Measurements from ENCODE around the gene RSL1D1. TPM values are rescaled to one million over a fixed set of nuclear protein-coding genes. Genes with fewer than 3 reads are reported as not detected.

RSL1D1 gene
- polyA plus RNA-seq, 2 of the 4 experiments (the other 2 are of a cell fraction): 209 to 330 TPM

DNA sequence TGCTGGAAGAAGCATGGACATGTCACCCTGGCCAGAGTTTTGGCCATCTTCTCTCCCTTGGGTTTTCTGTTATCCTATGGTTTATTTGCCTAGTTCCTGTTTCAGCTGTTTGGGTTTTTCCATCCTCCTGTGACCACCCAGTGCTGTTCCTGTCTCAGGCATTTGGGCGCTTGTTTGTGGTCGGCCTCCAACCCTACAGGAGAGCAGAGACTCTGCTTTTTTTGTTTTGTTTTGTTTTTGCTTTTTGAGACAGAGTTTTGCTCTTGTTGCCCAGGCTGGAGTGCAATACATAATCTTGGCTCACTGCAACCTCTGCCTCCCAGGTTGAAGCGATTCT lies 51.0 kb downstream of the RSL1D1 start:
- peaks cover 23% of the 10 kb centered on the region for H3K4me1 ChIP-seq
- TF ChIP-seq RFX5 (IDR thresholded peaks at IDR 0.05): no peak
- no peak for TF ChIP-seq POLR2A (IDR thresholded peaks at IDR 0.05; ENCODE audit: low read length)
- no peak for TF ChIP-seq CHD4 (IDR thresholded peaks at IDR 0.05; ENCODE audit: borderline replicate concordance)
- TF ChIP-seq ATOH8 (CRISPR knock-in tag; IDR thresholded peaks at IDR 0.05; ENCODE audit: low read depth): no peak
- no peak for TF ChIP-seq CEBPB (IDR thresholded peaks at IDR 0.05)
- TF ChIP-seq ELK1 (IDR thresholded peaks at IDR 0.05; ENCODE audit: low read depth, low read length): no peak
- no peak for TF ChIP-seq NFE2L2 (conservative IDR thresholded peaks at IDR 0.05; ENCODE audit: low read length)
- no peak for TF ChIP-seq RNF2 (IDR thresholded peaks at IDR 0.05; ENCODE audit: borderline replicate concordance, low read depth)
- no peak for TF ChIP-seq EHMT2 (IDR thresholded peaks at IDR 0.05; ENCODE audit: low read depth)
- 93% methylated on average over 3 of the region's 3 CpGs for WGBS (ENCODE audit: missing lambda C conversion rate)
- H3K4me2 ChIP-seq: no peak overlapping the region
- no peak overlapping the region for H3K4me3 ChIP-seq
- no peak overlapping the region for H3K27ac ChIP-seq
- no peak for ATAC-seq
- no peaks in the 10 kb centered on the region for H3K9me3 ChIP-seq
- CTCF ChIA-PET: no interaction called here
- POLR2A ChIA-PET: no interaction called here
- FAIRE-seq: no peak
- DNase-seq (ENCODE audit: low read depth in 1 of 2, low spot score in 1 of 2): no peak

GRCh38 chr16:11799509-11800381 lies 51.6 kb downstream of the RSL1D1 start:
- POLR2A ChIA-PET: no interaction called here
- no peak overlapping the region for H3K4me2 ChIP-seq
- ATAC-seq (no peak), DNase-seq (ENCODE audit: low read depth in 1 of 2, low spot score in 1 of 2) (no peak), FAIRE-seq (no peak)
- TF ChIP-seq GATA3 (IDR thresholded peaks at IDR 0.05; ENCODE audit: borderline replicate concordance) (no peak), FOSB (CRISPR knock-in tag; IDR thresholded peaks at IDR 0.05) (no peak)
- H3K4me1 ChIP-seq: peaks cover 29% of the 10 kb centered on the region
- WGBS (ENCODE audit: missing lambda C conversion rate): 89% methylated on average over 14 of the region's 14 CpGs
- CTCF ChIA-PET: interaction anchor here (3.9 to 4.6 kb wide), 2 partner anchors 13 to 57 kb away, joined by 25 to 58 read pairs; partner anchors contain the start of gene TXNDC11
- no peak overlapping the region for H3K4me3 ChIP-seq
- H3K9me3 ChIP-seq: no peaks in the 10 kb centered on the region
- no peak overlapping the region for H3K27ac ChIP-seq

GRCh38 chr16:11799017-11799381 lies 52.3 kb downstream of the RSL1D1 start:
- DNase-seq (ENCODE audit: low read depth in 1 of 2, low spot score in 1 of 2) (no peak), ATAC-seq (no peak), FAIRE-seq (no peak)
- Histone ChIP-seq H3K27ac (no peak overlapping the region), H3K4me3 (no peak overlapping the region), H3K9me3 (no peaks in the 10 kb centered on the region), H3K4me1 (peaks cover 34% of the 10 kb centered on the region), H3K4me2 (peak overlapping the region; percentile 99)
- CTCF ChIA-PET: interaction anchor here (3.9 to 4.6 kb wide), 2 partner anchors 14 to 56 kb away, joined by 25 to 58 read pairs; partner anchors contain the start of gene TXNDC11
- TF ChIP-seq PHF8 (IDR thresholded peaks at IDR 0.05; ENCODE audit: borderline replicate concordance, low read depth) (no peak), TFCP2L1 (CRISPR knock-in tag; IDR thresholded peaks at IDR 0.05) (no peak), TP53 (CRISPR knock-in tag; IDR thresholded peaks at IDR 0.05) (no peak), KDM5A (IDR thresholded peaks at IDR 0.05) (no peak)
- POLR2A ChIA-PET: interaction anchor here (3.7 kb wide), 1 partner anchor 57 kb away, joined by 29 read pairs; the partner anchor contains the start of gene TXNDC11
- 98% methylated on average over 10 of the region's 10 CpGs for WGBS (ENCODE audit: missing lambda C conversion rate)

- FAIRE-seq: no peak
- peak in 1 of 2 experiments; percentile 4; a peak in 3 of 6 replicates for ATAC-seq
- POLR2A ChIA-PET: interaction anchor here (0.5 to 3.7 kb wide), 8 partner anchors 8 to 1053 kb away, joined by 3 to 29 read pairs (median 4); partner anchors contain the start of genes GSPT1, RSL1D1 and TXNDC11
- Histone ChIP-seq H3K4me2 (peak overlapping the region; percentile 99), H3K27ac (peak overlapping the region; percentile 97), H3K4me3 (peak overlapping the region; percentile 89), H3K9me3 (no peaks in the 10 kb centered on the region), H3K4me1 (peaks cover 39% of the 10 kb centered on the region)
- 15% methylated on average over 7 of the region's 7 CpGs for WGBS (ENCODE audit: missing lambda C conversion rate)
- DNase-seq (ENCODE audit: low read depth in 1 of 2, low spot score in 1 of 2): peak; percentile 13 to 22
- CTCF ChIA-PET: interaction anchor here (0.8 to 4.6 kb wide), 30 partner anchors 8 to 988 kb away, joined by 3 to 58 read pairs (median 5); partner anchors contain the start of gene TXNDC11
- TF ChIP-seq, protein P1, sequence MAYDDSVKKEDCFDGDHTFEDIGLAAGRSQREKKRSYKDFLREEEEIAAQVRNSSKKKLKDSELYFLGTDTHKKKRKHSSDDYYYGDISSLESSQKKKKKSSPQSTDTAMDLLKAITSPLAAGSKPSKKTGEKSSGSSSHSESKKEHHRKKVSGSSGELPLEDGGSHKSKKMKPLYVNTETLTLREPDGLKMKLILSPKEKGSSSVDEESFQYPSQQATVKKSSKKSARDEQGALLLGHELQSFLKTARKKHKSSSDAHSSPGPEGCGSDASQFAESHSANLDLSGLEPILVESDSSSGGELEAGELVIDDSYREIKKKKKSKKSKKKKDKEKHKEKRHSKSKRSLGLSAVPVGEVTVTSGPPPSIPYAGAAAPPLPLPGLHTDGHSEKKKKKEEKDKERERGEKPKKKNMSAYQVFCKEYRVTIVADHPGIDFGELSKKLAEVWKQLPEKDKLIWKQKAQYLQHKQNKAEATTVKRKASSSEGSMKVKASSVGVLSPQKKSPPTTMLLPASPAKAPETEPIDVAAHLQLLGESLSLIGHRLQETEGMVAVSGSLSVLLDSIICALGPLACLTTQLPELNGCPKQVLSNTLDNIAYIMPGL (CRISPR knock-in tag; IDR thresholded peaks at IDR 0.05; ENCODE audit: borderline replicate concordance): no peak
- TF ChIP-seq, protein P2, sequence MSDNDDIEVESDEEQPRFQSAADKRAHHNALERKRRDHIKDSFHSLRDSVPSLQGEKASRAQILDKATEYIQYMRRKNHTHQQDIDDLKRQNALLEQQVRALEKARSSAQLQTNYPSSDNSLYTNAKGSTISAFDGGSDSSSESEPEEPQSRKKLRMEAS (IDR thresholded peaks at IDR 0.05): no peak
- TF ChIP-seq EHF (CRISPR knock-in tag; IDR thresholded peaks at IDR 0.05): no peak
- TF ChIP-seq NR3C1 (IDR thresholded peaks at IDR 0.05): no peak
- TF ChIP-seq ELK1 (IDR thresholded peaks at IDR 0.05; ENCODE audit: low read depth, low read length): no peak
Observed at GRCh38 chr16:11797957-11798299, 53.4 kb downstream of the RSL1D1 start.
